HG03280 (cell line): Measurements from ENCODE around the gene OPN4.

Experiments
- ATAC-seq: cut with Tn5 transposase; IDR thresholded peaks from one replicate; pipeline ENCODE4 v1.9.1; 2021; ENCODE audit warnings: mild to moderate bottlenecking, moderate library complexity; ENCODE audit not compliant: unreplicated experiment

OPN4 gene

GRCh38 chr10:86646933-86647332 is 7.4 kb upstream of the OPN4 start:
- no peak for ATAC-seq

- ATAC-seq: no peak
Measured at GRCh38 chr10:86647773-86648703, 6.3 kb upstream of the OPN4 start.

GRCh38 chr10:86648704-86649427 is 5.5 kb upstream of the OPN4 start:
- ATAC-seq: no peak

GRCh38 chr10:86649471-86650150 is 4.7 kb upstream of the OPN4 start:
- no peak for ATAC-seq

GRCh38 chr10:86650151-86650550 is 4.2 kb upstream of the OPN4 start:
- ATAC-seq: no peak

GRCh38 chr10:86651021-86651471 is 3.3 kb upstream of the OPN4 start:
- ATAC-seq: no peak

- ATAC-seq: no peak
Measured at GRCh38 chr10:86651631-86652331, 2.6 kb upstream of the OPN4 start.

GRCh38 chr10:86652361-86653202 is 1.8 kb upstream of the OPN4 start:
- no peak for ATAC-seq

- no peak for ATAC-seq
Measured at GRCh38 chr10:86653379-86653778, 968 bp upstream of the OPN4 start.

- ATAC-seq: no peak
Measured at GRCh38 chr10:86653987-86654386, 360 bp upstream of the OPN4 start.

GRCh38 chr10:86655173-86655540 is 810 bp downstream of the OPN4 start:
- ATAC-seq: no peak

GRCh38 chr10:86655596-86655995 is 1.2 kb downstream of the OPN4 start:
- no peak for ATAC-seq

GRCh38 chr10:86657011-86657395 is 2.7 kb downstream of the OPN4 start:
- no peak for ATAC-seq

GRCh38 chr10:86657396-86658011 is 3.2 kb downstream of the OPN4 start:
- no peak for ATAC-seq

GRCh38 chr10:86658261-86658741 is 4.0 kb downstream of the OPN4 start:
- no peak for ATAC-seq

- no peak for ATAC-seq
Measured at GRCh38 chr10:86658751-86659150, 4.4 kb downstream of the OPN4 start.

GRCh38 chr10:86659161-86659691 is 4.9 kb downstream of the OPN4 start:
- ATAC-seq: no peak

GRCh38 chr10:86659721-86660453 is 5.5 kb downstream of the OPN4 start:
- no peak for ATAC-seq
